SK-N-SH (cell line): ENCODE results near the gene GLOD4. TPM values are rescaled to one million over a fixed set of nuclear protein-coding genes. Genes with fewer than 3 reads are reported as not detected.
"Not testable (repeated sequence)": the region's sequence is repeated elsewhere in the genome, so short reads cannot be mapped to it uniquely, and the experiment has no call there.

Source experiments
- CTCF ChIA-PET: fragments of 300-600, 350-600 bp; formaldehyde crosslinking; extraction: SDS; loops from one replicate; lab custom pipeline; 2021; lab: Yijun Ruan, JAX
- POLR2A ChIA-PET: fragments of 350-600 bp; sonication (Branson Sonifier 250); formaldehyde crosslinking; extraction: SDS; loops from one replicate; lab custom pipeline; 2020; ENCODE audit warnings: antibody characterized with exemption, inconsistent platforms; lab: Yijun Ruan, JAX
- DNase-seq: peaks from one replicate; pipeline ENCODE4 v3.0.0; 2012
- H2AFZ ChIP-seq: fragments of 200-600 bp; sonication (generic); 2 replicates; pipeline ENCODE4 v1.8.1; 2016; ENCODE audit warnings: antibody characterized with exemption, mild to moderate bottlenecking, low read depth
- H3F3A ChIP-seq: fragments of 200-600 bp; sonication (generic); replicated peaks from 2 replicates; pipeline ENCODE3; 2016; ENCODE audit warnings: antibody characterized with exemption, mild to moderate bottlenecking; ENCODE audit not compliant: insufficient read depth
- H3K27ac ChIP-seq, 2 experiments: fragments of 200-500 bp in 1 of 2; fragments of 200-600 bp in 1 of 2; sonication (Bioruptor generic) in 1 of 2; sonication (generic), shearing (Covaris generic) in 1 of 2; 2 replicates each; pipeline versions ENCODE4 v1.5.1 to v1.6.1; 2014 to 2016; ENCODE audit warnings: low read depth in 2 of 2, inconsistent platforms in 1 of 2, low read length in 1 of 2, mild to moderate bottlenecking in 1 of 2, mixed read lengths in 1 of 2
- H3K27me3 ChIP-seq: fragments of 200-600 bp; sonication (generic), shearing (Covaris generic); 2 replicates; pipeline ENCODE4 v1.6.1; 2016; ENCODE audit warnings: mixed run types; ENCODE audit not compliant: insufficient read depth
- H3K36me3 ChIP-seq, 2 experiments: fragments of 200-500 bp in 1 of 2; fragments of 200-600 bp in 1 of 2; sonication (Bioruptor generic) in 1 of 2; sonication (generic) in 1 of 2; replicated peaks in 1 of 2; 2 replicates each; pipeline versions ENCODE3 to v1.5.1; 2014 to 2016; ENCODE audit warnings: low read length in 1 of 2, mild to moderate bottlenecking in 1 of 2; ENCODE audit not compliant: insufficient read depth in 2 of 2, control insufficient read depth in 1 of 2
- H3K4me1 ChIP-seq, 2 experiments: fragments of 200-500 bp in 1 of 2; fragments of 200-600 bp in 1 of 2; sonication (Bioruptor generic) in 1 of 2; sonication (generic), shearing (Covaris generic) in 1 of 2; 2 replicates each; pipeline versions ENCODE4 v1.5.1 to v1.6.1; 2014 to 2016; ENCODE audit warnings: low read depth in 1 of 2, low read length in 1 of 2, mixed run types in 1 of 2; ENCODE audit not compliant: insufficient read depth in 2 of 2, control insufficient read depth in 1 of 2
- H3K4me2 ChIP-seq: fragments of 200-600 bp; sonication (generic), shearing (Covaris generic); 2 replicates; pipeline ENCODE4 v1.6.1; 2017; ENCODE audit warnings: mixed run types
- H3K4me3 ChIP-seq, 2 experiments: fragments of 200-500 bp in 1 of 2; fragments of 200-600 bp in 1 of 2; sonication (Bioruptor generic) in 1 of 2; sonication (generic), shearing (Covaris generic) in 1 of 2; 2 replicates each; pipeline versions ENCODE4 v1.5.1 to v1.8.1; 2014 to 2016; ENCODE audit warnings: low read depth in 2 of 2, inconsistent platforms in 1 of 2, low read length in 1 of 2, mild to moderate bottlenecking in 1 of 2, mixed read lengths in 1 of 2, moderate library complexity in 1 of 2
- H3K79me2 ChIP-seq: fragments of 200-600 bp; sonication (generic); 2 replicates; pipeline ENCODE4 v1.8.1; 2017; ENCODE audit warnings: mild to moderate bottlenecking; ENCODE audit not compliant: insufficient read depth
- H3K9ac ChIP-seq: fragments of 200-600 bp; sonication (generic); 2 replicates; pipeline ENCODE4 v1.6.1; 2017; ENCODE audit warnings: mixed run types
- H3K9me2 ChIP-seq: fragments of 200-600 bp; sonication (generic); 2 replicates; pipeline ENCODE4 v1.6.1; 2017; ENCODE audit warnings: mixed run types
- H3K9me3 ChIP-seq: fragments of 200-600 bp; sonication (generic); 2 replicates; pipeline ENCODE4 v1.6.1; 2017; ENCODE audit warnings: mixed run types, mild to moderate bottlenecking, moderate library complexity
- H4K20me1 ChIP-seq: fragments of 200-600 bp; sonication (generic); 2 replicates; pipeline ENCODE4 v1.6.1; 2017; ENCODE audit warnings: mild to moderate bottlenecking, mixed run types; ENCODE audit not compliant: insufficient read depth
- EZH2phosphoT487 ChIP-seq: fragments of 200-600 bp; sonication (generic); IDR thresholded peaks from 2 replicates; pipeline ENCODE4 v1.6.1; 2017; ENCODE audit warnings: low read depth, mixed run types, mild to moderate bottlenecking, antibody characterized with exemption, moderate library complexity, borderline replicate concordance
- FOSL2 ChIP-seq: IDR thresholded peaks from 2 replicates; pipeline ENCODE4 v1.4.0; 2012; ENCODE audit warnings: low read depth, mild to moderate bottlenecking, moderate library complexity, borderline replicate concordance
- JUND ChIP-seq: IDR thresholded peaks from 2 replicates; pipeline ENCODE4 v1.4.0; 2012
- MXI1 ChIP-seq: IDR thresholded peaks from 2 replicates; pipeline ENCODE4 v1.6.1; 2012; ENCODE audit warnings: mild to moderate bottlenecking, low read depth, low read length, improper control_type of control experiment
- TCF12 ChIP-seq: IDR thresholded peaks from 2 replicates; pipeline ENCODE4 v1.4.0; 2012
- ZBTB33 ChIP-seq: IDR thresholded peaks from 2 replicates; pipeline ENCODE4 v1.4.0; 2012; ENCODE audit warnings: low read depth, borderline replicate concordance
- WGBS: methylation state at CpG from one replicate; pipeline ENCODE4 v1.1.6; 2017; ENCODE audit warnings: low lambda C conversion rate; 5-methylcytosine and 5-hydroxymethylcytosine counted together
- polyA plus RNA-seq, 3 experiments: library from polyadenylated mRNA; depleted of rRNA; stranded (reverse); fragments of >200 nt; gene quantifications; 2 replicates each; pipeline ENCODE4 v1.2.3, GENCODE V29; 2012

Gene GLOD4
- polyA plus RNA-seq, 1 of the 3 experiments (the other 2 are of a cell fraction), result 34.3 TPM

- no peaks in the 10 kb centered on the region for H3K27me3 ChIP-seq
- peaks cover 5 to 18% of the 10 kb centered on the region in 2 experiments; a peak in 2 of 4 replicates for H3K4me1 ChIP-seq
- 3% methylated on average over 21 of the region's 49 CpGs for WGBS
- peak overlapping the region in 1 of 2 experiments; percentile 62; a peak in 1 of 4 replicates for H3K27ac ChIP-seq
- POLR2A ChIA-PET, result interaction anchor here (1.0 kb wide), 2 partner anchors 10 to 18 kb away, joined by 3 read pairs; no protein-coding TSS in a partner anchor
- peak overlapping the region; percentile 77 to 84 for H3K4me3 ChIP-seq
- no peak for TF ChIP-seq TCF12
- peak; percentile 57; the same call in 1 of the 2 replicates for TF ChIP-seq MXI1
- TF ChIP-seq, all 33 proteins: peak for 1
- Histone ChIP-seq H2AFZ (peak overlapping the region; percentile 50; the same call in 1 of the 2 replicates), H3K9ac (peak overlapping the region; percentile 87), H3K4me2 (peak overlapping the region; percentile 95), H3K79me2 (peaks cover 33% of the 10 kb centered on the region), H3K9me3 (no peaks in the 10 kb centered on the region), H3F3A (peaks cover 21% of the 10 kb centered on the region), H3K36me3 (peaks cover 8 to 17% of the 10 kb centered on the region in 2 experiments), H3K9me2 (no peaks in the 10 kb centered on the region), H4K20me1 (no peaks in the 10 kb centered on the region)
- DNase-seq, result peak; percentile 51
- CTCF ChIA-PET, result interaction anchor here (0.7 to 2.5 kb wide), 8 partner anchors 10 to 339 kb away, joined by 3 to 8 read pairs (median 4); partner anchors contain the start of gene VPS53
These were observed 30.6 kb downstream of the GLOD4 start for GRCh38 chr17:751269-752001.

- CTCF ChIA-PET, result interaction anchor here (1.0 to 2.2 kb wide), 5 partner anchors 9 to 230 kb away, joined by 3 to 8 read pairs (median 5); no protein-coding TSS in a partner anchor
- Histone ChIP-seq H3K27ac (no peak overlapping the region), H3F3A (peaks cover 15% of the 10 kb centered on the region), H2AFZ (no peak overlapping the region), H3K4me1 (peaks cover 5 to 18% of the 10 kb centered on the region in 2 experiments; a peak in 2 of 4 replicates), H3K9me3 (no peaks in the 10 kb centered on the region), H3K36me3 (peaks cover 6 to 25% of the 10 kb centered on the region in 2 experiments), H3K79me2 (peaks cover 37% of the 10 kb centered on the region), H4K20me1 (no peaks in the 10 kb centered on the region), H3K9ac (no peak overlapping the region), H3K4me3 (peak overlapping the region in 1 of 2 experiments; percentile 84; a peak in 2 of 4 replicates), H3K27me3 (no peaks in the 10 kb centered on the region), H3K4me2 (peak overlapping the region; percentile 95), H3K9me2 (no peaks in the 10 kb centered on the region)
- DNase-seq, result no peak
- WGBS, result 70% methylated on average over 8 of the region's 8 CpGs
- no peak for TF ChIP-seq EZH2phosphoT487
- no peak for TF ChIP-seq JUND
- no peak for TF ChIP-seq FOSL2
- TF ChIP-seq ZBTB33, result no peak
- POLR2A ChIA-PET, result interaction anchor here (1.0 kb wide), 1 partner anchor 9 kb away, joined by 3 read pairs; no protein-coding TSS in a partner anchor
These were observed 31.5 kb downstream of the GLOD4 start for GRCh38 chr17:750431-751037.

- Histone ChIP-seq H3K36me3 (peaks cover 6 to 37% of the 10 kb centered on the region in 2 experiments), H3K4me1 (peaks cover 5 to 18% of the 10 kb centered on the region in 2 experiments; a peak in 2 of 4 replicates), H3K79me2 (peaks cover 37% of the 10 kb centered on the region)
- H3K4me3 ChIP-seq, POLR2A ChIA-PET, H2AFZ ChIP-seq, H3K4me2 ChIP-seq, H3K27me3 ChIP-seq, H4K20me1 ChIP-seq, CTCF ChIA-PET, H3K27ac ChIP-seq, H3K9me3 ChIP-seq, H3F3A ChIP-seq, DNase-seq, H3K9ac ChIP-seq, H3K9me2 ChIP-seq: not testable (repeated sequence)
- WGBS, result 64% methylated on average over 5 of the region's 7 CpGs
These were observed 32.7 kb downstream of the GLOD4 start for GRCh38 chr17:749359-749758.

GRCh38 chr17:748604-749003 is 33.5 kb downstream of the GLOD4 start:
- H3K9me3 ChIP-seq, H3K9ac ChIP-seq, H3K4me2 ChIP-seq, H3K9me2 ChIP-seq, H3K27ac ChIP-seq, H3F3A ChIP-seq, H3K27me3 ChIP-seq, H4K20me1 ChIP-seq, POLR2A ChIA-PET, H3K4me3 ChIP-seq, H2AFZ ChIP-seq, DNase-seq: not testable (repeated sequence)
- Histone ChIP-seq H3K36me3 (peaks cover 11 to 40% of the 10 kb centered on the region in 2 experiments), H3K4me1 (peaks cover 5 to 18% of the 10 kb centered on the region in 2 experiments; a peak in 2 of 4 replicates), H3K79me2 (peaks cover 42% of the 10 kb centered on the region)
- CTCF ChIA-PET, result interaction anchor here (0.6 kb wide), 1 partner anchor 13 kb away, joined by 3 read pairs; no protein-coding TSS in a partner anchor
- 91% methylated on average over 4 of the region's 4 CpGs for WGBS
